ENCODE results near the gene PMEL. TPM values are rescaled to one million over a fixed set of nuclear protein-coding genes. Genes with fewer than 3 reads are reported as not detected.
"Not testable (repeated sequence)": the region's sequence is repeated elsewhere in the genome, so short reads cannot be mapped to it uniquely, and the experiment has no call there.

PMEL gene
- total RNA-seq, 3 donors from 2014 or later: 1.3 to 4.4 (median 3.4) TPM

- Histone ChIP-seq H3K9me3 (no peaks in the 10 kb centered on the region), H3K36me3 (ENCODE audit: low read depth) (no peaks in the 10 kb centered on the region), H3K4me3 (peak overlapping the region; percentile 87), H3K4me1 (ENCODE audit: low read depth) (peaks cover 39% of the 10 kb centered on the region)
- TF ChIP-seq CTCF (IDR thresholded peaks at IDR 0.05): peak; percentile 40
- DNase-seq (peak; percentile 93 to 97 (median 96)), ATAC-seq (peak; percentile 69)
- intact Hi-C loops (cut with DNase I, micrococcal nuclease): no loop called here
Observed at GRCh38 chr12:55926738-55927587, 38.9 kb downstream of the PMEL start.

GRCh38 chr12:55925870-55926737 lies 39.7 kb downstream of the PMEL start:
- Histone ChIP-seq H3K36me3 (ENCODE audit: low read depth) (no peaks in the 10 kb centered on the region), H3K4me3 (peak overlapping the region; percentile 87), H3K9me3 (no peaks in the 10 kb centered on the region), H3K4me1 (ENCODE audit: low read depth) (peaks cover 36% of the 10 kb centered on the region)
- intact Hi-C loops (cut with DNase I, micrococcal nuclease): no loop called here
- no peak for TF ChIP-seq CTCF (IDR thresholded peaks at IDR 0.05)
- DNase-seq (peak in 1 of 3 donors; percentile 10), ATAC-seq (no peak)

GRCh38 chr12:55925371-55925770 lies 40.5 kb downstream of the PMEL start:
- Histone ChIP-seq H3K36me3 (ENCODE audit: low read depth) (no peaks in the 10 kb centered on the region), H3K4me3 (no peak overlapping the region), H3K4me1 (ENCODE audit: low read depth) (peaks cover 29% of the 10 kb centered on the region), H3K9me3 (no peaks in the 10 kb centered on the region)
- intact Hi-C loops (cut with DNase I, micrococcal nuclease): no loop called here
- no peak for TF ChIP-seq CTCF (IDR thresholded peaks at IDR 0.05)
- ATAC-seq (no peak), DNase-seq (no peak)

- H3K4me3 ChIP-seq; intact Hi-C loops (cut with DNase I, micrococcal nuclease); DNase-seq; ATAC-seq; H3K36me3 ChIP-seq (ENCODE audit: low read depth); H3K9me3 ChIP-seq: not testable (repeated sequence)
- H3K4me1 ChIP-seq (ENCODE audit: low read depth): peaks cover 11% of the 10 kb centered on the region
Observed at GRCh38 chr12:55923648-55924047, 42.2 kb downstream of the PMEL start.

GRCh38 chr12:55922126-55922525 lies 43.7 kb downstream of the PMEL start:
- intact Hi-C loops (cut with DNase I, micrococcal nuclease): no loop called here
- ATAC-seq (no peak), DNase-seq (no peak)
- H3K4me1 ChIP-seq (ENCODE audit: low read depth): peaks cover 10% of the 10 kb centered on the region
- no peaks in the 10 kb centered on the region for H3K9me3 ChIP-seq
- no peaks in the 10 kb centered on the region for H3K36me3 ChIP-seq (ENCODE audit: low read depth)
- no peak overlapping the region for H3K4me3 ChIP-seq
- no peak for TF ChIP-seq CTCF (IDR thresholded peaks at IDR 0.05)

- not testable (repeated sequence) for H3K4me3 ChIP-seq
Observed at GRCh38 chr12:55919032-55919431, 46.8 kb downstream of the PMEL start.

More at GRCh38 chr12:55919032-55919431, 46.8 kb downstream of the PMEL start:
- H3K36me3 ChIP-seq (ENCODE audit: low read depth); DNase-seq; intact Hi-C loops (cut with DNase I, micrococcal nuclease); H3K4me1 ChIP-seq (ENCODE audit: low read depth); H3K9me3 ChIP-seq: not testable (repeated sequence)
- ATAC-seq: peak; percentile 74

Measured in mucosa of descending colon (tissue), 3 donors.